Measurements from ENCODE around the gene SHKBP1.
A peak's percentile ranks its signal among the peaks of the same experiment; 100 is the strongest.
"Not testable (repeated sequence)": the region's sequence is repeated elsewhere in the genome, so short reads cannot be mapped to it uniquely, and the experiment has no call there.

Gene SHKBP1

GRCh38 chr19:40556953-40557530, 19.6 kb upstream of the SHKBP1 start:
- no peak for DNase-seq (ENCODE audit: low spot score)

GRCh38 chr19:40559394-40559793, 17.3 kb upstream of the SHKBP1 start:
- DNase-seq (ENCODE audit: low spot score), result no peak

- DNase-seq (ENCODE audit: low spot score), result no peak
Measured at GRCh38 chr19:40560092-40560507, 16.6 kb upstream of the SHKBP1 start.

DNA sequence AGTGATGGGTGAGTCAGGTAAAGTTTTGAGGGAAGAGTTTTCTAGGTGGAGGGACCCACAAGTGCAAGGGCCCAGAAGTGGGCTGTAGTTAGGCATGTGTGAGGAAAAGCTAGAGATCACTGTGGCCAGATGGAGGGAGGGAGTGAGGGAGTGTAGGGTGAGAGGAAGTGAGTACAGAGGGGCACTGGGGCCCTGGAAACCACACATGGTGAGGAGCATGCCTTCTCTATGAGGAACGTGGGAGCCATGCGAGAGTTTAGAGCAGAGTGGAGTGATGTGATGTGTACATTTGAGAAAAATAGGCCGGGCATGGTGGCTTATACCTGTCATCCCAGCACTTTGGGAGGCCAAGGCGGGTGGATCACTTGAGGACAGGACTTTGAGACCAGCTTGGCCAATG, 14.7 kb upstream of the SHKBP1 start:
- DNase-seq (ENCODE audit: low spot score), result no peak

GRCh38 chr19:40564535-40564934, 12.1 kb upstream of the SHKBP1 start:
- DNase-seq (ENCODE audit: low spot score), result not testable (repeated sequence)

DNA sequence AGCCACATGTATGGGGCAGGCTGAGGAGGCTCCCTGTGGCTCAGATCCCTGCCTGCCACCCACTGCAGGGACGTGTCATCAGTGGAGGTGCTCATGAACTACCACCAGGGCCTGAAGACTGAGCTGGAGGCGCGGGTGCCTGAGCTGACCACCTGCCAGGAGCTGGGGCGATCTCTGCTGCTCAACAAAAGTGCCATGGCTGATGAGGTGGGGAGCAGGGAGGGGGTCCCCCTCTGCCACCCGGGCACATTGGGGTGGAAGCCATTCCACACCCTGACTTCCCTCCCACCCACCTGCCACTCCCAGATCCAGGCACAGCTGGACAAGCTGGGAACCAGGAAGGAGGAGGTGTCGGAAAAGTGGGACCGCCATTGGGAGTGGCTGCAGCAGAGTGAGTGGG, 11.3 kb upstream of the SHKBP1 start:
- no peak for DNase-seq (ENCODE audit: low spot score)

- no peak for DNase-seq (ENCODE audit: low spot score)
Measured at GRCh38 chr19:40565910-40566495, 10.7 kb upstream of the SHKBP1 start.

DNA sequence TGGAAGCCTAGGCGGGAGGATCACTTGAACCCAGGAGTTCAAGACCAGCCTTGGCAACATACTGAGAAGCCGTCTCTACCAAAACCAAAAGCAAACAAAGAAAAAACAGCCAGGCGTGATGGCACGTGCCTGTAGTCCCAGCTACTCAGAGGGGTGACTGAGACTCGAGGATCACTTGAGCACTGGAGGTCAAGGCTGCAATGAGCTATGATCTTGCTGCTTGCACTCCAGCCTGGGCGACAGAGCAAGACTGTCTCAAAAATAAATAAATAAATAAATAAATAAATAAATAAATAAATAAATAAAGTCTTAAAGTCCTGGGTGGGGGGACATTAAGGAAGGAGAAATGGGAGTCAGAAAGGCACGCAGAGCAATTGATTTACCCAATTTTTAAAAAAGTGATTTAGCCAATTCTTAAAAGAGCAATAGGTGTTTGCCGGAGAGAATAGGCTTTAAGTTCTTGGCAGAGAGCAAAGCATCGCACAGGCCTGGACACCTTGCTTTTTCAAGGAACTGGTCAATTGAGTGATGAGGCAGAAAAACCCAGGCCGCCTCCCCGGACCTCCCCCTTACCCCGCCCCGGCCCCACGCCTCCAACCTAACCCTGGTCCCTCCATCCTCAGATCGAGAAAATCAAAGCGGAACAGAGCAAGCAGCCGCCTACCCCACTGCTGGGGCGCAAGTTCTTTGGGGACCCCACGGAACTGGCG, 9.5 kb upstream of the SHKBP1 start:
- no peak for DNase-seq (ENCODE audit: low spot score)

- DNase-seq (ENCODE audit: low spot score), result no peak
Measured at GRCh38 chr19:40567750-40568494, 8.8 kb upstream of the SHKBP1 start.

GRCh38 chr19:40570313-40571004, 6.2 kb upstream of the SHKBP1 start:
- DNase-seq (ENCODE audit: low spot score), result peak; percentile 99

GRCh38 chr19:40571005-40571318, 5.7 kb upstream of the SHKBP1 start:
- DNase-seq (ENCODE audit: low spot score), result no peak

GRCh38 chr19:40571831-40572495, 4.7 kb upstream of the SHKBP1 start:
- DNase-seq (ENCODE audit: low spot score), result no peak

DNA sequence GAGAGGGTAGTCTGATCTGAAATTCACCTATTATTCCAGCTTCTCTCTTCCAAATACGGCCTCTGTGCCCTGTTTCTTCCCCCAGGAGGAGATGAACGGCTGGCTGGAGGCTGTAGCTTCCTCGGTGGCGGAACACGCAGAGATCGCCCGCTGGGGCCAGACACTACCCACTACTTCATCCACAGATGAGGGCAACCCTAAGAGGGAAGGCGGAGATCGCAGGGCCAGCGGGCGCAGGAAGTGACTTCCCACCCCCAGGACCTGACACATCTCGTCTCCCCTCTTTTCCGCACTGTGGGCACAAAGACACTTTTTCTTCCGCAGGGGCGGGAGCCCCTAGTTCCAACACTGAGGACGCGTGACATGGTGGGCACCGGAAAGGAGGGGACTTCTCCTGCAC, 1.3 kb upstream of the SHKBP1 start:
- DNase-seq (ENCODE audit: low spot score), result no peak

DNA sequence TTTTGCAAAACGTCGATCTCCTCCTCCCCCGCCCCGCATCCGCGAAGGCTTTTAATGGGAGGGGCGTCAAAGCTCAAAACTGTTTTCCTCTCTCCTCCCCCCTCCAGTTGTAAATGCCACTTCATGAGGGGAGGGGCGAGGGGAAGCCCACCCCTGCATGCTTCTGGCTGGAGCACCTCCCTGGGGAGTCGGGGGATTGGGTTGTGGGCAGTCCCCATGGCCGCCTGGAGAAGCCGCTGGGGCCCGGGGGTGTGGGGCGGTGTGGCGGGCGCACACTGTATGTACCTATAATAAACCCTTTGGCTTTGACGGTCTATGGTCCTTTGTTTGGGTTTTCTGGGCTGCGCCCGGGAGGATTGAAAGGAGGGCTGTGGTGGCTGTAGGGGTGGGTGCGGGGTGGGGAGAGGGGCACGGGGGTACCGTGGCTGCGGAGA, 505 bp upstream of the SHKBP1 start:
- peak; percentile 35 for DNase-seq (ENCODE audit: low spot score)

DNA sequence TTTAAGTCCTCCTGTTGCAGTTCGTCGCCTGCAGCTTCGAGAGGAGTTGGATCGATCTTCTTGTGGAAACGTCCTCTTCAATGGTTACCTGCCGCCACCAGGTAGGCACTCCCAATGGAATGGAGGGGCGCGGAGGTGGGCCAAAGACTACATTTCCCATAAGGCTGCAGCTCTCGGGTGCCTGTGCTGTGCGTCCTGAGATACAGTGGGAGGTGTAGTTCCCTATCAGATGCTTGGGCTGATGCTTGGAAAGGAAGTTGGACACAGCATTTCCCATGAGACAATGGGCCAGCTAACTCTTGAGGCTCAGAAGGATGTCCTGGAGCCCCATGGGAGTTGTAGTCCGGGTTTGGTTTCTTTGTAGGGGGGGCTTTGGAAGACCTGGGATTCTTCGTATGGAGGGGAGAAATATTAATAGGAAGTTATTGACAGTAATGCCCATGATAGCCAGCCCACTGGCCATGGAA, 1.8 kb downstream of the SHKBP1 start:
- DNase-seq (ENCODE audit: low spot score), result no peak

GRCh38 chr19:40580619-40581018, 3.9 kb downstream of the SHKBP1 start:
- no peak for DNase-seq (ENCODE audit: low spot score)

DNA sequence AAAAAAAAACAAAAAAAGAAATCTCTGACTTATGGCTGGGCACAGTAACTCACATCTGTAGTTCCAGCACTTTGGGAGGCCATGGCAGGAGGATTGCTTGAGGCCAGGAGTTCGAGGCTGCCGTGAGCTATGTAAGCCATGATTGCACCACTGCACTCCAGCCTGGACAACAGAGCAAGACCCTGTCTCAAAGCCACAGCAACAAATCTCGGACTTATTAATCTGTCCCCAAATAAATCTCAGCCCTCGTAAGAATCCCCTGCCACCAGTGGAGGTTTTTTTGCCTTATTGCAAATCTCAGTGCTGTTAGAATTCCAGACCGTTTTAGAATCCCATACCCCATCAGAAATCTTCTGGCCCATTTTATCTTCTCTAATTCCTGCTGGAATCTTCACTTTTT, 4.9 kb downstream of the SHKBP1 start:
- no peak for DNase-seq (ENCODE audit: low spot score)

- no peak for DNase-seq (ENCODE audit: low spot score)
Measured at GRCh38 chr19:40582467-40582866, 5.8 kb downstream of the SHKBP1 start.

GRCh38 chr19:40583283-40583682, 6.6 kb downstream of the SHKBP1 start:
- DNase-seq (ENCODE audit: low spot score), result no peak

GRCh38 chr19:40584007-40584406, 7.3 kb downstream of the SHKBP1 start:
- no peak for DNase-seq (ENCODE audit: low spot score)

- DNase-seq (ENCODE audit: low spot score), result no peak
Measured at GRCh38 chr19:40585241-40585981, 8.7 kb downstream of the SHKBP1 start.

All from germinal center (tissue), 1 donor.